Activated CD4-positive, alpha-beta T cell treated with anti-CD3 and anti-CD28 coated beads for 1 hour (primary cell): Measurements from ENCODE around the gene SYT8.

Source experiments
- DNase-seq: peaks from one replicate; pipeline ENCODE4 v3.0.0-alpha.2; 2020

The SYT8 gene

DNA sequence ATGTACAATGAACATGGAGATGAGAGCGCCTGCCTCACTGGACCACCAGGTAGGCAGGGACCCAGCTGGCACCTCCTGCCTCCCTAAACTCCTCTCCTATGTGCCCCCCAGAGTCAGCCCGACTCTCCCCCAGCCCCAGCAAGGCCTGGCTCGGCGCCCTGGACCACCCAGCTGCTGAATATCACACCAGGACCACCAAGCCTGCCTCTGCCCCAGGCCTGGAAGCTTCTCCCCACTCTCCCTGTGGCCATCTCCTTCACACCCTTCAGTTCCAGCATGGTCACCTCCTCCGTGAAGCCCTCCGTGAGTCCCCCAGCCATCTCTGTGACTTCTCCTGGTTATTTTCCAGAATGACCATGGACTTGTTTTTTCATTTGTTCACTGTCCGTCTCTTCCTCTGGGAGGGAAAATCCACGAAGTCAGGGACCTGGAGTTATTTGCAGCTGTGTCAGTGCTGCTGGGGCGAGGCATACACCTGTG is 11.7 kb downstream of the SYT8 start:
- DNase-seq, result no peak

- DNase-seq, result no peak
These were observed 12.4 kb downstream of the SYT8 start for GRCh38 chr11:1847006-1847735.

GRCh38 chr11:1847926-1848639 is 13.3 kb downstream of the SYT8 start:
- no peak for DNase-seq

- DNase-seq, result no peak
These were observed 14.0 kb downstream of the SYT8 start for GRCh38 chr11:1848640-1849430.

GRCh38 chr11:1851468-1852180 is 16.8 kb downstream of the SYT8 start:
- no peak for DNase-seq

DNA sequence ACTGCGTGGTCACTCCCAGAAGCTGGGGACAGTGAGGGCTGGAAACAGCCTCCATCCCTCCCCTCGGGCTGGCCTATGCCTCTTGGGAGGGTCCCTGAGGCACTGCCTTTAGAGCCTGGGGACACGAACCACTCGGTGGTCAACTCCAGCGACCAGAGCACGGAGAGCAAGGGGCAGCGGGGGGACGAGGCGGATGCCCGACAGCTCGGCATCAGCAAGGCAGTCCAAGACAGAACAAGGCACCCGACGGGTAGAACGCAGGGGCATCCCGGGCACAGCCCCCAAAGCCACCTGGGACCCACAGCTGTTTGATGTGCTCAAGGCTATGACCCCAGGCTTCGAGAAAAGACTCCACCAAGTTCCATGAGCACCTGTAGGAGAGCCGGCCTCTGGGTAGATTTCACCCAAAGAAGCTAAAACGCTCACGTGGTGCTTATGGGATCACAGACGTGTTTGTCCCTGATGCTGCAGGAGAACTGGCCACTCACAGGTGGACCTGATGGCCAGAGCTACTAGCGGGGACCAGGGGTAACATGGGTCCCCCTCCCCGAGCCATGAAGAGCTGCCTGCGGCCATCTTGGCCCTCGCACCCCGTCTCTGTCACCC is 17.6 kb downstream of the SYT8 start:
- no peak for DNase-seq

GRCh38 chr11:1852877-1853276 is 18.1 kb downstream of the SYT8 start, which contains the start of gene LSP1:
Gene LSP1, plus strand, starts transcription at chr11:1853084. Its CDS starts 61 bp downstream, at chr11:1853145.
- DNase-seq, result peak; percentile 60

DNA sequence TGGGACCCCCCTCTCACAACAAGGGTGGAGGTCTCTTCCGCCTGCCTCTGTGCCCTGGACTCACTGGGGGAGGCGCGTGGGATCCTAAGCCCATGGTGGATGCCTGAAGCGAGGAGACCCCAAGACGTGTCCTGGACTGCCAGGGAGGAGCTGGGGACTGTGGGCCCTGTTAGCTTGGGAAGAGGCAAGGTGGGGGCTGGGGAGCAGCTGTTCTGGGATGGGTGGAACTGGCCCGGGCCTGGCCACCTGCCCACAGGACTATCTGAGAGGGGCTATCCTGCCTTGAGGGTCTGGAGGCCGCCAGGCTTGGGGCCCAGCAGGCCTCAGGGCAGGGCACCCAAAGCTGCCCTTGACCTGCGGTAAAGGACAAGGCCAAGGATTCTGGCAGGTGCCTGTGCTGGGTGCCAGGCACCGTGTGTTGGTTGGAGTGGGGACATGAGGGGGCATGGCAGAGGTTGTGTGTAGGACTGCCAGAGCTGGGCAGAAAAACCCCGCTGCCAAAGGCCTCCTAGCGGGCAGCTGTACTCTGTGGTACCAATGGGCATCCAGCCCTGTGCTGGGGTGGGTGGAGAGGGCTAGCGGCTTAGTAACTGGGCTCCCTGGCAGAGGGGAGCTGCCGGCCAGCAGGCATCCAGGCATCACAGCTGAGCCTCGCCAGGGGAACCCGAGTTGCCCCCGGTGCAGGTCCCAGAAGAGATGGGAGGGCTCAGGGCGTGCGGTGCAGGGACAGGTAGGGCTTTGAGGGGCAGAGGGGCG is 18.8 kb downstream of the SYT8 start:
- no peak for DNase-seq

DNA sequence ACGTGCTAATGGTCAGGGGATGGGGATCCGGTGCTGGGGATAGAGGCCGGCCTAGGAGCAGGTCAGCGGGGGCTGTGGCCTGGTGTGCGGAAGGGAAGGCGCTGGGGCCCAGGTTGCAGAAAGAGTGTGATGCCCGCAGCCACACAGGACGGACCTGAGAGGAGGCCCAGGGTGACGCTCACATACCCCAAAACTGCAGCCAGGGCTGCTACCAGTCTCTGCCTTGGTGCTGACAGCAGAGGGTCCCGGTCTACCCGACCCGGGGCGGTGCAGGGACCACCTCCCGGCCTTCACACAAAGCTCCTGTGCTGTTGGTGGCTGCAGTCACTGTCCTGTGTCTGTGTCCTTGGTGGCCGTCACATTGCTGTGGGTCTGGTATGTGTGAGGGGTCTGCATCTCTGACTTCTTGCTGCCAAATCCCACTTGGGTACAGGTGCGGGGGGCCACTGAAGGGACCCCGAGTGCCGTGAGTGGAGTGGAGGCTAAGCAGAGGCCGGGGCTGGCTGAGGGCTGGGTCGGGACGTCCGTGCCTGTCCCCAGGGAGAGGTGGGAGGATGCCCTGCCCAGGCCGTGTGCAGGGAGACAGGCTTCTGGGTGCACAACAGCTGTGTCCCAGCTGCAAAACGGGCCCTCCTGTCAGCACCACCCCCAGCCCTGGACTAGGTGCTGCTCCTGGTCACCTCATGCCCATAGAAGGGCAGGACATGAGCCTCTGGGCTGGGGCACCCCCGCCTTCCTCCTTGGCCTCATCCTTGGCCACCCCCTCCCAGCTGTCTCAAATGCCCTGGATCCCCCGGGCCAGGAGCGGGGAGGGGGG is 19.6 kb downstream of the SYT8 start:
- DNase-seq, result no peak

DNA sequence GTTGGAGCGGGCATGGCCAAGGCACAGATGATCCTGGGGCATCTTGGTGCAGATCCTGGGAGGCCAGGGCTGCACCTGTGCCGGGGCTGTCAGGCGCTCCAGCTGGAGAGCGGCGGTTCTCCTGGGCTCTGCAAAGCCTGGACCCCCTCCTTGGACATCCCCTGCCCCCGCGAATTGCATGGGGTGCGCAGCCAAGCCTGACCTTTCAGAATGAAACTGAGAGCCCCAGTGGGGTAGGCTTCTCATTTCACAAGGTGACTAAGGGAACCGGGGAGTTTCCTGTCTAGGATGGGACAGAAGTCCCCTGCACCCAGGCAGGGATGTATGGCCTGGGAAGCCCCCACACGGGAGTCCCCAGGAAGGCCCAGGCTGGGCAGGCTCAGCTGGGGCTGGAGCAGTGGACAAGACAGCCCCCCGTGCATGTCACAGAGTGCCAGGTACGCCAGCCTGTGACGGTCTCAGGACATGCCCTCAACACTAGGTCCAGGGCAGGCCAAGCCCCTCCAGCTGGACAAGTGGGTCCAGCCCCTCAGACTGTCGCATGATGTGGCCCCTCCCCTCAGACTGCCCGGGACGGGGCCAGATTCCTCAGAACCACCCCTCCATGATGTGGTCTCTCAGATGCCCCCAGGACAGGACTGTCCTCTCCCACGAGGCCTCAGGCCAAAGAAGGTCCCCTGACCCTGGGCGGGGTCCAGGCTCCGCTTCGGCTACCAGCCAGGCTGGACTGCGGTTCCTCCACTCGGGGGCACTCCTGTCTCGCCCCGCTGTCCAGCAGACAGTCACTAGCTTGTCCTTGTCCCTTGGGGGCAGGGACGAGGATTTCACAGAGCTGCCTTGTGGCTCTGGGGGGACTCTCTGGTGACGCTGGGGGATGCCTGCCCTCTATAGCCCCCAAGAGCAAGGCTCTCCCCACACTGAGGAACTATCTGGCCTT is 20.4 kb downstream of the SYT8 start:
- no peak for DNase-seq

DNA sequence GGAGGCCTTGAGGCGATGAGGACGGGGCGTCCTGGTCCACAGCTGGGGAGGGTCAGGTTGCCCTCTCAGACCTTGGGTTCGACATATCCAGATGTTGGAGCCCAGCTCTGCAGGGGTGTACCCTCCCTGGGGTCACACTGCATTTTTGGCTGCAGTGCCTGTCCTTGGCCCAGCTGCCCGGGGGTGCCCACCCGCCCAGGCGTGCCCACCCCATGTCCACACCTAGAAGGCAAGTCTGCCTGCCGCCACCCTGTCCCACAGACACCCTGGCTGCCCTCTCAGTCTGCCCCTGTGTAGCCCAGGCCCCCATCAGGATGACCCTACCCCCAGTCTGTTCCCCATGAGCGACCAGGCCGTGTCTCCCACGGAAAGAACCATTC is 21.1 kb downstream of the SYT8 start:
- no peak for DNase-seq

DNA sequence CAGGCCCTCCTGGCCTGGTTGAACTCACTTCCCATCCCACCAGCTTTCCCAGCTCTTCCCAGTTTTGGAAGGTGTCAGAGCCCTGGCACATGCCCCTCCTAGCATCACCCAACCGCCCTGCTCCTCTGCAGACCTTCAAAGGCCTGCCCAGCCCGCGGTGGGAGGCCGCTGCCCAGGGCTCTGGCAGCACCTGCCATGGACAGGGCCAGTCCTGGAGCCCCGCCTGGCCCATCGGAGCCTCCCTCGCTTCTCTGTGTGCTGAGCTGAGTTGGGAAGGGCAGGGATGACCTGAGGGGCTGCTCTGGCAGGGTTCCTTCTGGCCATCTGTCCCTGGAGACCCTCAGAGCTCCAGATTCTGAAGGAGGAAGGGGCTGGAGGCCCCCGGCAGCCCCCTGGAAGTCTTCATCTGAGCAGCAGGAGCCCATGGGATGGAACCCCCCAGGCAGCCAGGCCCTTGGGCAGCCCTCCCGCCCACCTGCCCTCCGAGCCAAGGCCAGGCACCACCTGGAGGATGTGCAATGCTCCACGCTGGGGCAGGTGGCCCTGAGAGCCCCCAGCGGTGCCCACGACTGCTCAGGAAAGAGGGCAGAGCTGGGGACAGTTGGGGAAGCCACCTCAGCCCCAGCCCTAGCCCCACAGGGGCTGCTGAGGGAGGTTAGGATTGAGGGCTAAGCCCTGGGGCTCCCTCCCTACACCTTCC is 21.7 kb downstream of the SYT8 start:
- DNase-seq, result no peak

DNA sequence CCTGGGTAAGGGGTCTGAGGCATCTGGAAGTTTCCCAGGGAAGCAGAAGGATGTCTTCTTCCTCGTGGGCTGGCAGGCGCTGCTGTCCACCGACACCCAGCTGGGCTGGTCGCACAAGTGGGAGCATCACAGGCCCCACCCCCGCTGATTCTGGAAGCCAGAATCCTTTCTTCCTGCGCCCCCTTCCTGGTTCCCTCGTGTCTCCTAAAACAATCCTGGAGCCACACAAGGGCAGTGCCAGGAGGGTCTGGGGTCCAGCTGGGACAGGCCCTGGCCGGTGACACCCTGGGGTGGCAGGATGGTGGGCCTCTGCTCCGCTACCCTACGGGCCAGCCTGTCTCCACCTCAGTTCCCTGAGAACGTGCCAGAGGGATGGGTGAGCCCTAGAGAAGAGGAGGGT is 22.3 kb downstream of the SYT8 start:
- no peak for DNase-seq

DNA sequence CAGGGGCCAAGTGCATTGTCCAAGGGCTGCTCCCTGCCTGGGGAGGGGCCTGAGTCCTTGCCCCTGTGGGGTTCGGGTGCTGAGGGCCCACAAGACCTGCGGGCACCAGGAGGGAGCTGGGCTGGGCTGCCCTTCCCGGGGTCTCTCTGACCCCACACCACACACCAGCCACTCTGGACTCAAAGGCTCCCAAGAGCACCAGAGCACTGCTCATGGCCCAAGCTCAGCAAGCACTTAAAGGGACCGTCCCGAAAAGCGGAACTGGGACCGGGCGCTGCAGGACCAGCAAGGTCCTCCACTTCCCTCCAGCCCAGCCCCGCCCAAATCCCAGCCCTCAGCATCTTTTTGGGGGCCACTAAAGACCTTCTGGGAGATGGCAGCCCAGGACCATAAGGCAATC is 23.4 kb downstream of the SYT8 start:
- DNase-seq, result no peak

DNA sequence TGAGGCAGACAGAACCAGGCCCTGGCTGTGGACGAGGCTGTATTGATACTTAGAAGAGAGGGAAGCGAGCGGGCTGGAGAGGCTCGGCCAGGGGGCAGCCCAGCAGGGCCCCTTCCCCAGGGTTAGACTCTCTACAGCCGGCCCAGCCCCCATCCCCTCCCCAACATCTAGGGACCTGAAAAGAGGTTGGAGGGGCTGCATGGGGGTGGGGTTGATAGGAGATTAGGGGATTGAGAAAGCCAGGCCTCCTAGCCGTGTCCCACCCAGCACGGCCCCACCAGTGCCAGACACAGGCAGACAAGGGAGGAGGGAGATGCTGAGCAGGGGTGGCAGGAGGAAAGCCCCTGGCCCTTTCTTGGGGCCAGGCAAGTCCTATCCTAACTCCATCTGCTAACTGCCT is 23.8 kb downstream of the SYT8 start:
- DNase-seq, result no peak

DNA sequence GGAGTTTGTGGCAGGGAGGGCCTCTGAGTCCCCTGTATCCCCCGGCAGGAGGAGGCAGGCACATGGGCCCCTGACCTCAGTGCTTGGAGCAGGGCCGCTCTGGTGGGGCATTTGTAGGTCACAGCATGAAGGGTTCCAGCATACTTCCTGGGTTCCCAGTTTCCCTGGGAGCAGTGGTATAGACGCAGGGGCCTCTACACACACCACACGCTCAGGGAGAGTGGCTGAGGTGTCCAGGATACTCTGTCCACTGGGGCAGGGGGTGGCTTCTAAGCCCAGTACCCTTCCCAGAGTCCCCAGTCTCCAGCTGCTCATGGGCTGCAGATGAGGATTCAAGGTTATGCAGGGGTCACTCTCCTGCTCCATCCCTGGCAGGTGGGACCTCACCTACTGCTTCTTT is 24.2 kb downstream of the SYT8 start:
- no peak for DNase-seq

GRCh38 chr11:1860108-1860507 is 25.3 kb downstream of the SYT8 start:
- DNase-seq, result no peak

- DNase-seq, result no peak
These were observed 26.9 kb downstream of the SYT8 start for GRCh38 chr11:1861435-1862411.
